Thoracic aorta (tissue), 2 donors: ENCODE measurements around the gene CCDC91. TPM values are rescaled to one million over a fixed set of nuclear protein-coding genes. Genes with fewer than 3 reads are reported as not detected.

Experiments
- ATAC-seq: fragments of 150-250 bp; one replicate; pipeline ENCODE4 v1.8.0; 2017; ENCODE audit warnings: low read depth; ENCODE audit not compliant: insufficient number of reproducible peaks, low FRiP score
- DNase-seq: peaks from one replicate; pipeline ENCODE4 v3.0.0-alpha.2; 2020; ENCODE audit warnings: low spot score
- H3K27ac ChIP-seq, 2 donors: fragments of 200-600 bp; sonication (generic); 1 replicate in 1 of 2; 2 replicates in 1 of 2; pipeline ENCODE4 v1.5.1; 2016; ENCODE audit warnings: mild to moderate bottlenecking in 2 of 2, moderate library complexity in 2 of 2
- H3K27me3 ChIP-seq: fragments of 200-600 bp; sonication (generic); replicated peaks from 2 replicates; pipeline ENCODE4 v1.6.0; 2016; ENCODE audit warnings: mild to moderate bottlenecking; ENCODE audit not compliant: insufficient read depth
- H3K36me3 ChIP-seq: fragments of 200-600 bp; sonication (generic); one replicate; pipeline ENCODE4 v1.5.1; 2016
- H3K4me1 ChIP-seq, 2 donors: fragments of 200-600 bp; sonication (generic); 1 replicate in 1 of 2; 2 replicates in 1 of 2; pipeline versions ENCODE4 v1.5.1 to v1.6.0; 2016; ENCODE audit warnings: low read depth in 2 of 2, mild to moderate bottlenecking in 1 of 2; ENCODE audit not compliant: control insufficient read depth in 1 of 2
- H3K4me3 ChIP-seq: fragments of 200-600 bp; sonication (generic); 2 replicates; pipeline ENCODE4 v1.5.1; 2016; ENCODE audit warnings: mild to moderate bottlenecking
- H3K9me3 ChIP-seq: fragments of 200-600 bp; sonication (generic); 2 replicates; pipeline ENCODE4 v1.5.1; 2016
- total RNA-seq, 2 donors: library from RNA; depleted of rRNA; stranded (reverse); fragments of >200 nt; gene quantifications; one replicate each; pipeline versions ENCODE4 v1.1.0 to v1.2.3, GENCODE V29; 2016
- TF ChIP-seq, protein P1 (sequence below): fragments of 200-600 bp; sonication (generic); IDR thresholded peaks from one replicate; pipeline ENCODE4 v1.5.1; 2019; ENCODE audit warnings: antibody characterized with exemption

Gene CCDC91
- total RNA-seq, 2 donors from 2014 or later: 26.6 to 27.6 TPM

GRCh38 chr12:28390761-28391385 lies 200.6 kb downstream of the CCDC91 start:
- Histone ChIP-seq H3K9me3 (no peaks in the 10 kb centered on the region), H3K27ac (no peak overlapping the region), H3K4me1 (peaks cover 3 to 18% of the 10 kb centered on the region in 2 donors), H3K27me3 (no peaks in the 10 kb centered on the region), H3K36me3 (no peaks in the 10 kb centered on the region), H3K4me3 (no peak overlapping the region)
- DNase-seq (no peak), ATAC-seq (no peak)
- TF ChIP-seq, protein P1, sequence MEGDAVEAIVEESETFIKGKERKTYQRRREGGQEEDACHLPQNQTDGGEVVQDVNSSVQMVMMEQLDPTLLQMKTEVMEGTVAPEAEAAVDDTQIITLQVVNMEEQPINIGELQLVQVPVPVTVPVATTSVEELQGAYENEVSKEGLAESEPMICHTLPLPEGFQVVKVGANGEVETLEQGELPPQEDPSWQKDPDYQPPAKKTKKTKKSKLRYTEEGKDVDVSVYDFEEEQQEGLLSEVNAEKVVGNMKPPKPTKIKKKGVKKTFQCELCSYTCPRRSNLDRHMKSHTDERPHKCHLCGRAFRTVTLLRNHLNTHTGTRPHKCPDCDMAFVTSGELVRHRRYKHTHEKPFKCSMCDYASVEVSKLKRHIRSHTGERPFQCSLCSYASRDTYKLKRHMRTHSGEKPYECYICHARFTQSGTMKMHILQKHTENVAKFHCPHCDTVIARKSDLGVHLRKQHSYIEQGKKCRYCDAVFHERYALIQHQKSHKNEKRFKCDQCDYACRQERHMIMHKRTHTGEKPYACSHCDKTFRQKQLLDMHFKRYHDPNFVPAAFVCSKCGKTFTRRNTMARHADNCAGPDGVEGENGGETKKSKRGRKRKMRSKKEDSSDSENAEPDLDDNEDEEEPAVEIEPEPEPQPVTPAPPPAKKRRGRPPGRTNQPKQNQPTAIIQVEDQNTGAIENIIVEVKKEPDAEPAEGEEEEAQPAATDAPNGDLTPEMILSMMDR: no peak

DNA sequence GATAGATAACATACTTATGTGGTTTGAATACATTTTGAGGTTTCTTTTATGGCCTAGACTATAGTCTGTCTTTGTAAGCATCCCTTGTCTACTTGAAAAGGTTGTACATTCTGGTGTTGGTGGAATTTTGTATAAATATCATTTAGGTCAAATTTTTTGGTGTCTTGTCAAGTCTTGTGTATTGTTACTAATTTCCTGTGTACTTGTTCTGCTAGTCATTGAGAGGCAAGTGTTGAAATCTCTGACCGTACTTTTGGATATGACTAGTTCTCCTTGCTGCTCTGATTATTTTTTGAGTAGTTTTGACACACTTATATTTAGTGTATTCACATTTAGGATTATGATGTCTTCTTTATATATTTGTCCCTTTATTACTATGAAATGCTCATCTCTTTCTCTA lies 219.6 kb downstream of the CCDC91 start:
- H3K27me3 ChIP-seq: no peaks in the 10 kb centered on the region
- TF ChIP-seq, protein P1: no peak
- DNase-seq (no peak), ATAC-seq (no peak)
- H3K36me3 ChIP-seq: no peaks in the 10 kb centered on the region
- H3K27ac ChIP-seq: no peak overlapping the region
- H3K4me3 ChIP-seq: no peak overlapping the region
- no peaks in the 10 kb centered on the region for H3K9me3 ChIP-seq
- no peaks in the 10 kb centered on the region for H3K4me1 ChIP-seq

DNA sequence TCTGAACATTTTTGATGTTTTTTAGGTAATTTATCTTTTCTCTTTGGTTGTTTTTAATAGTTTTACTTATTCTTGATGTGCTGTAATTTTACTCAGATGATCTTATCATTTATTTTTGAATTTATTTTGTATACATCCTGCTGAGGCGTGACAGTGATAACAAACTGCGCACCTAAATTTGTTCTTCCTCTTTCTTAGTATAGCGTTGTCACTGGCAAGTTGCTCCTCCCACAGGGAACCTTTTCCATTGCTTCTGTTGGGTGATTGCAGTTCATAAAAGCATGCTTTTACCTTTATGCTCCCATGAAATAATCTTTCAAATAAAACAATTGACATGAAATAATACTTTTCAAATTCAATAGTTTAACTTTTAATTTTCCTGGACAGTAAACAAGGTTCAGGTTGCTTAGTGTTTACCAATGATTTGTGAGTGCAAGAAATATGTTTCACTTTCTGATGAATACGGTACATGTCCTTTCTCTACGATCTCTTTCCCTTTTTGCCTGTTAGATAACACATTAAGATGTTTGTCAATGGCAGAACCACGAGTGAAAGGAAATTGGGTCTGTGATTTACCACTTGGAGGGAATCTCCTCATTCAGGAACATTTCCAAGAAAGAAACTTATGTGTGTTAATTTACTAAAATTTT lies 223.3 kb downstream of the CCDC91 start:
- Histone ChIP-seq H3K4me3 (no peak overlapping the region), H3K9me3 (no peaks in the 10 kb centered on the region), H3K4me1 (peaks cover 5 to 15% of the 10 kb centered on the region in 2 donors), H3K27ac (no peak overlapping the region), H3K36me3 (no peaks in the 10 kb centered on the region), H3K27me3 (no peaks in the 10 kb centered on the region)
- DNase-seq (no peak), ATAC-seq (no peak)
- TF ChIP-seq, protein P1: no peak

DNA sequence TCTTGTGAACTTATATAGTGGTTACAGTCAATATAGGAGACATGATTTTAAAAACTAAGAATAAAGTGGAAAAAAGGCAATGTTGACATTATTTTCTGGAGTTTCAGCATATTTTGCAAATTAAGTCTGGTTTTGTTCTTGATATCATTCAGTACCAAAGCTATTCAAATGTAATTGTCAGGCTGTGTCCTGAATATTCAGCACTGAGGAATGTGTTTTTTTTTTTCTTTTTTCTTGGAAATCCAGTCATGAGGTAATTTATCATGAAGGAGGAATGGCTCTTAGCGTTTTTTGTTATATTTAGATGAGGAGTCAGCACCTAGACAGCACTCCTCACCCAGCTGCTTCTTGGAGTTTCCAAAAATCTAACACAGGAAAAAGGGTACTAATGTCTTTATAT lies 225.5 kb downstream of the CCDC91 start:
- peaks cover 5 to 15% of the 10 kb centered on the region in 2 donors for H3K4me1 ChIP-seq
- H3K27ac ChIP-seq: no peak overlapping the region
- TF ChIP-seq, protein P1: no peak
- H3K9me3 ChIP-seq: no peaks in the 10 kb centered on the region
- no peaks in the 10 kb centered on the region for H3K27me3 ChIP-seq
- no peaks in the 10 kb centered on the region for H3K36me3 ChIP-seq
- H3K4me3 ChIP-seq: no peak overlapping the region
- ATAC-seq (peak; percentile 62), DNase-seq (no peak)

DNA sequence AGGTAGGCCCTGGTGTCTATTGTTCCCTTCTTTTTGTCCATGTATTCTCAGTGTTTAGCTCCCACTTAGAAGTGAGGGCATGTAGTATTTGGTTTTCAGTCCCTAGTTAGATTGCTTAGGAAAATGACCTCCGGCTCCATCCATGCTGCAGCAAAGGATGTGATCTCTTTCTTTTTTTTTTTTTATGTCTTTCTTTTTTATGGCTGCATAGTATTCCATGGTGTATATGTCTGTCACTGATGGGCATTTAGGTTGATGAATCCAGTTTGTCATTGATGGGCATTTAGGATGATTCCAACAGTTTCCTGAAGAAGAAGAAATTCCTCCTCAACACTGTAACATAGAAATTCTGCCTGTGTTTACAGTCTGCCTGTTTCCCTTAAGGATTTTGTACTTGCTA lies 231.1 kb downstream of the CCDC91 start:
- DNase-seq (no peak), ATAC-seq (no peak)
- peaks cover 2 to 11% of the 10 kb centered on the region in 2 donors for H3K4me1 ChIP-seq
- H3K27ac ChIP-seq: no peak overlapping the region
- no peaks in the 10 kb centered on the region for H3K36me3 ChIP-seq
- no peaks in the 10 kb centered on the region for H3K9me3 ChIP-seq
- H3K27me3 ChIP-seq: no peaks in the 10 kb centered on the region
- H3K4me3 ChIP-seq: no peak overlapping the region
- TF ChIP-seq, protein P1: no peak
